ENCODE data around the gene BANF2.
"Not testable (repeated sequence)": the region's sequence is repeated elsewhere in the genome, so short reads cannot be mapped to it uniquely, and the experiment has no call there.

Gene BANF2

DNA sequence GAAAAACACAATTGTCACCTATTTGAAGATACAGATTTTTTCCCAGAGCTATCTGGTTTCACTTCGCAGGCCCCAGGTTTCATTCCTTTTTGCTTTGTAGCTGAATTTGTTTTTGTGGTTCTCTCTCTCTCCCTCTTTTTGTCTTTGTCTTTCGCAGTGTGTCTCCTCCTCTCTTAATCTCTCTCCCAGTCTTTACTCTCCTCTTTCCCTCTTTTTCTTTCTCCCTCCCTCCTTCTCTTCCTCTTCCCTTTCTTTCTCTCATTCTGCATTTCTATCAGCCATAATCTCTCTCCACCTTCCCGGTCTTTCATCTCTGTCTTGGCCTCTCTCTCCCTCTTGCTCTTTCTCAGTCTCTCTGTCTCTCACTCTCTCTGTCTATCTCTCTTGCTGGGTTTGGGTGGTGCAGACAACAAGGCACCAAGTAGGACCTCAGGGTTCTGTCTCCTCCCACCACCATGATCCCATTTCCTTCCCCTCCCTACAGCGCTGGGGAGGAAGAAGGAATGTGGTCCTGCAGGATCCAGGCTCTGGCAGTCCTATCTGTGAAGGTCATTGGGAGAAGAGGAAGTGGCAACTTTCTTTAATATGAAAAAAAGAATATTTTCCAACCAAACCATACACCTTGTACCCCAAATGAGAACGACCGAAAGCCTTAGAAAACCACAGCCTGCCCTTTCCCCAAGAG lies 63.2 kb downstream of the BANF2 start:
- H3K9me3 ChIP-seq (ENCODE audit: control insufficient read depth in 2 of 2, low read length in 2 of 2): peaks cover 3 to 7% of the 10 kb centered on the region in 2 donors
- no peak overlapping the region for H3K4me3 ChIP-seq (ENCODE audit: low read length in 2 of 2)
- no peaks in the 10 kb centered on the region for H3K36me3 ChIP-seq (ENCODE audit: control insufficient read depth in 2 of 2, insufficient read depth in 2 of 2, low read length in 2 of 2)
- no peak overlapping the region for H3K9ac ChIP-seq (ENCODE audit: low read length in 2 of 2)
- H3K4me1 ChIP-seq (ENCODE audit: control insufficient read depth, insufficient read depth, low read length): peaks cover 3% of the 10 kb centered on the region
- peaks cover 0 to 5% of the 10 kb centered on the region in 2 donors for H3K27me3 ChIP-seq (ENCODE audit: control insufficient read depth in 1 of 2, insufficient read depth in 2 of 2, low read length in 2 of 2)
- H3K27ac ChIP-seq (ENCODE audit: low read length): no peak overlapping the region

DNA sequence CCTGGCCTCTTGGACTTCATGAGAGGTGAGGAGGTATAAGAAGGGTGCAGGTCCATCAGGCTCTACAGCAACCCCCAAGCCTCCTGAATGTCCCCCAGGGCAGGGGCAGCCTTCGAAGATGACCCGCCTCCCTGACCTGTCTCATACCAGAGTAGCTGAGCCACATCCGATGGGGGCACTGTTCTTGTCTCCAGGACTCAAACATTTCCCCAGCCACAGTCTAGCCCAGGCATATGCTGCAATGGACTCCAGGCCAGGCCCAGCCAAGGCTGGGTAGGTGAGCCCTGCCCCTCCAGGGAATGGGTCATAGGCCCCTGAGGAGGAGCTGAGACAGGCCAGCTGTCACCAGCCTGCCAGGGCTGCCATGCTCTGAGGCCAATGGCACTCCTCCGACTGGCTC lies 65.3 kb downstream of the BANF2 start:
- H3K4me3 ChIP-seq (ENCODE audit: low read length in 2 of 2): no peak overlapping the region
- H3K9ac ChIP-seq (ENCODE audit: low read length in 2 of 2): no peak overlapping the region
- no peaks in the 10 kb centered on the region for H3K36me3 ChIP-seq (ENCODE audit: control insufficient read depth in 2 of 2, insufficient read depth in 2 of 2, low read length in 2 of 2)
- no peak overlapping the region for H3K27ac ChIP-seq (ENCODE audit: low read length)
- H3K4me1 ChIP-seq (ENCODE audit: control insufficient read depth, insufficient read depth, low read length): peaks cover 3% of the 10 kb centered on the region
- H3K9me3 ChIP-seq (ENCODE audit: control insufficient read depth in 2 of 2, low read length in 2 of 2): peaks cover 0 to 3% of the 10 kb centered on the region in 2 donors
- peaks cover 0 to 5% of the 10 kb centered on the region in 2 donors for H3K27me3 ChIP-seq (ENCODE audit: control insufficient read depth in 1 of 2, insufficient read depth in 2 of 2, low read length in 2 of 2)

DNA sequence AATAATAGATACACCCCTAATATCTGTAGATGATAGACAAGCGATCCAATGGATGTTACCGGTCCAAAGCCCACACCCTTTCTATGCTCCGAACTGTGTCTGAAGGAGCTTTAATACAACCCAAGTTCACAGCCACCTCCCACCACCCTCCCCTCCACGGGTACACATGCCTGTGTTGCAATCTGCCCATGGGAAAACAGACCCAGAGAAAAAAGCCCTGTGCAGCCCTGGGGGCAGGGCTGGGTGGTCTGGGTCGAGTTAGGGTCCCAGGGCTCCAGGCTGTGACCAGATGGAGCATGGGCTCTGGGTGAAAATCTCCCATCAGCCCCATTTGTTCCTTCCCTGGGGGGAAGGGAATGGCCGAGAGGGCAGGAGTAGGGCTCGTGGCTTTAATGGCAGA lies 65.8 kb downstream of the BANF2 start:
- Histone ChIP-seq H3K27ac (ENCODE audit: low read length) (no peak overlapping the region), H3K36me3 (ENCODE audit: control insufficient read depth in 2 of 2, insufficient read depth in 2 of 2, low read length in 2 of 2) (no peaks in the 10 kb centered on the region), H3K27me3 (ENCODE audit: control insufficient read depth in 1 of 2, insufficient read depth in 2 of 2, low read length in 2 of 2) (peaks cover 0 to 5% of the 10 kb centered on the region in 2 donors), H3K4me3 (ENCODE audit: low read length in 2 of 2) (no peak overlapping the region), H3K4me1 (ENCODE audit: control insufficient read depth, insufficient read depth, low read length) (peaks cover 3% of the 10 kb centered on the region), H3K9ac (ENCODE audit: low read length in 2 of 2) (no peak overlapping the region), H3K9me3 (ENCODE audit: control insufficient read depth in 2 of 2, low read length in 2 of 2) (peaks cover 0 to 3% of the 10 kb centered on the region in 2 donors)

DNA sequence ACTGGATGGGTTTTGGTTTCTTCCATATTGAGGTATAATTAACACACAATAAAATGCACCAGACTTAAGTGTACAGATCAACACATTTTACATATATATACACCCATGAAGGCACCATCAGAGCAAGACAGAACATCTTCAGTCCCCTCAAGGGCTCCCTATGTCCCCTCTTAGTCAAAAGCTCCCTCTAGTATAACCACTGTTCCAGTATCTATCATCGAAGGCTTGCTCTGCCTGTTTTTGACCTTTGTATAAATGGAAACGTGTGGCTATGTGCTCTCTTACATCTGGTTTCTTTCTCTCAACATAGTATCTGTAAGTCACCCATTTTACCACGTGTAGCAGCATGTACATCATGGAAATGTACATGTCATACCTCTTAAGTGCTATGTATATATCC lies 66.5 kb downstream of the BANF2 start:
- H3K27me3 ChIP-seq (ENCODE audit: control insufficient read depth in 1 of 2, insufficient read depth in 2 of 2, low read length in 2 of 2): peaks cover 0 to 5% of the 10 kb centered on the region in 2 donors

DNA sequence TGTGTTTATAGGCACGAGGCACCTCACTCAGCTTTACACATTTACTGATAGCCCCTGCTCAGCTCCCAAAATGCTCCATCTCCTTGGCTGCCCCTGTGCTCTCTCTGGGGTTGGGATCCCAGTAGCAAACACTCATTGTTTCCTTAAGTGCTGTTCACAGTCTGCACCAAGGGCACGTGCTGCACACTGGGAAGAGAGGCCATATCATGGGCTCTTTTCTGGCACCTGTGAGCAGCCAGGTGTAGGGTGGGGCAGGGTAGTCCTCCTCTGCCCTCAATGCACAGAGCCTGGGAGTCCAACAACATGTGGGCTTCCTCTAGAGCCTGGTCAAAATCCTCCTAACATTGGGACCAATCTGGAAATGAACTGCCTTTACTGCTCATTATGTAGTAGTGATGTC lies 67.9 kb downstream of the BANF2 start:
- no peaks in the 10 kb centered on the region for H3K36me3 ChIP-seq (ENCODE audit: control insufficient read depth in 2 of 2, insufficient read depth in 2 of 2, low read length in 2 of 2)
- H3K9ac ChIP-seq (ENCODE audit: low read length in 2 of 2): no peak overlapping the region
- no peak overlapping the region for H3K27ac ChIP-seq (ENCODE audit: low read length)
- peaks cover 0 to 5% of the 10 kb centered on the region in 2 donors for H3K27me3 ChIP-seq (ENCODE audit: control insufficient read depth in 1 of 2, insufficient read depth in 2 of 2, low read length in 2 of 2)
- peaks cover 0 to 3% of the 10 kb centered on the region in 2 donors for H3K9me3 ChIP-seq (ENCODE audit: control insufficient read depth in 2 of 2, low read length in 2 of 2)
- H3K4me3 ChIP-seq (ENCODE audit: low read length in 2 of 2): no peak overlapping the region
- no peaks in the 10 kb centered on the region for H3K4me1 ChIP-seq (ENCODE audit: control insufficient read depth, insufficient read depth, low read length)

More for the DNA sequence above, 66.5 kb downstream of the BANF2 start:
- H3K4me3 ChIP-seq (ENCODE audit: low read length in 2 of 2): no peak overlapping the region
- peaks cover 3% of the 10 kb centered on the region for H3K4me1 ChIP-seq (ENCODE audit: control insufficient read depth, insufficient read depth, low read length)
- H3K9me3 ChIP-seq (ENCODE audit: control insufficient read depth in 2 of 2, low read length in 2 of 2): peaks cover 0 to 3% of the 10 kb centered on the region in 2 donors
- no peak overlapping the region for H3K27ac ChIP-seq (ENCODE audit: low read length)
- no peaks in the 10 kb centered on the region for H3K36me3 ChIP-seq (ENCODE audit: control insufficient read depth in 2 of 2, insufficient read depth in 2 of 2, low read length in 2 of 2)
- H3K9ac ChIP-seq (ENCODE audit: low read length in 2 of 2): no peak overlapping the region

DNA sequence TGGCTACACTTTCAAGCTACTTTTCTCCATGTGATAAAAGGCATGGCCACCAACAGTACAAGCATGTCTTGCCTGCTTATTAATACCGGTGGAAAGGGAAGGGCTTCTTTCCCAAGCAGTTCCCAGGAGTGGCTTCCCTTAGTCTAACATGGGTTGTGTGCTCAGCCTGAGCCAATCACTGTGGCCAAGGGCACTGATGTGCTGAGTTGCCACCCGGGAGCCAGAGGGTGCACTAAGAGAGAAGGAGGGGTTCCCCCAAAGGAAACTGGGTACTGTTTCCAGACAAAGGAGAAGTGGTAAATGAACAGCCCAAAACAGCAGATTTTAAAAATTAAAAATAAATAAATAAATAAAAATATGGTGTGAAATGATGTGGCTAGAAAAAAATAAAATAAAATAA lies 68.5 kb downstream of the BANF2 start:
- Histone ChIP-seq H3K9ac (ENCODE audit: low read length in 2 of 2) (no peak overlapping the region), H3K27ac (ENCODE audit: low read length) (no peak overlapping the region), H3K9me3 (ENCODE audit: control insufficient read depth in 2 of 2, low read length in 2 of 2) (peaks cover 0 to 3% of the 10 kb centered on the region in 2 donors), H3K27me3 (ENCODE audit: control insufficient read depth in 1 of 2, insufficient read depth in 2 of 2, low read length in 2 of 2) (peaks cover 0 to 5% of the 10 kb centered on the region in 2 donors), H3K4me1 (ENCODE audit: control insufficient read depth, insufficient read depth, low read length) (no peaks in the 10 kb centered on the region), H3K4me3 (ENCODE audit: low read length in 2 of 2) (no peak overlapping the region), H3K36me3 (ENCODE audit: control insufficient read depth in 2 of 2, insufficient read depth in 2 of 2, low read length in 2 of 2) (no peaks in the 10 kb centered on the region)

DNA sequence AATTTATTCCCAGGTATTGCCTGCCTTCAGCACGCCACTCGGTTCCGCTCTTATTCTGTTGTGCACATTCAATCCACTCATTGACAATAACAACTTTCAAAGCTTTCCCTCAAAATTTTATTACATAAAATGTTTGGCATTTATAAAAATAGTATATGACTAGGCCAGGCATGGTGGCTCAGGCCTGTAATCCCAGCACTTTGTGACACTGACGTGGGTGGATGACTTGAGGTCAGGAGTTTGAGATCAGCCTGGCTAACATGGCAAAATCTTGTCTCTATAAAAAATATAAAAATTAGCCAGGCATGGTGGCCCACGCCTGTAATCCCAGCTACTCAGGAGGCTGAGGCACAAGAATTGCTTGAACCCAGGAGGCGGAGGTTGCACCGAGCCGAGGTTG lies 70.0 kb downstream of the BANF2 start:
- H3K4me1 ChIP-seq (ENCODE audit: control insufficient read depth, insufficient read depth, low read length); H3K27ac ChIP-seq (ENCODE audit: low read length); H3K9me3 ChIP-seq (ENCODE audit: control insufficient read depth in 2 of 2, low read length in 2 of 2); H3K36me3 ChIP-seq (ENCODE audit: control insufficient read depth in 2 of 2, insufficient read depth in 2 of 2, low read length in 2 of 2); H3K4me3 ChIP-seq (ENCODE audit: low read length in 2 of 2); H3K9ac ChIP-seq (ENCODE audit: low read length in 2 of 2); H3K27me3 ChIP-seq (ENCODE audit: control insufficient read depth in 1 of 2, insufficient read depth in 2 of 2, low read length in 2 of 2): not testable (repeated sequence)

DNA sequence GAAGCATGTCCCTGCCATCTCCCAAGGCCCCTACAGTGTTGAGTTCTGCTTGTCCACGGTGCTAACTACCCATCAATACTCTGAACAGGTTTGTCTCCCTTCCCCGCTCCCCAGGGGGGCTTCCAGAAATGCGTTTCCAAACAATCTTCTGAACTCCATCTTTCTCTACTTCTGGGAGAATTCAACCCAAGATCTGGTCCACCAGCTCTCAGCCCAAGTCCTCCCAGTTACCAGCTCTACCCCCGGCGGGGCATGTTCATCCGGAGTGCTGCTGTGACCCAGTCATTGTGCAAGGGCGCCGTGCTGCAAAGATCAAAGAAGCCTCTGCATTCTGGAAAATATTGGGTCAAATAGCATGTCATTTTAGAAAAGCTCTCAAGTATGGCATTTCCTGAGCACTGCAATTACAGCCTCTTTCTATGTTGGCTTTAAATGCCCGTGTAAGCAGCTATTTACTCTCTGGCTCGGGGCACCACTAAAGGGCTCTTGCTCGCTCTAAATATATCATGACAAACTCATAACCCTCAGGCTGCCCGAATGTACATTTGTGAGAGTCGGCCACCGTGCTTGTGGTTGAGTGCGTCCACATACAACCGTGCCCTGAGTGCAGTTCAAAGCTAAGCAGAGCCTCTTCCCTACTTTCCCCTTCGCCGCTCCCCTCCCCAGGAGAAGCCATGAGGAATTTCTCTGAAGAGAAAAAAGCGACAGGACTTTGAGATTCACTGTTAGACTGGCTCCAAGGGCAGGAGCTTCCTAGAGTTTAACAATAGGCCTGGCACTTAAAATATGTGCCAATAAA lies 71.6 kb downstream of the BANF2 start:
- Histone ChIP-seq H3K9ac (ENCODE audit: low read length in 2 of 2) (no peak overlapping the region), H3K27ac (ENCODE audit: low read length) (no peak overlapping the region), H3K4me1 (ENCODE audit: control insufficient read depth, insufficient read depth, low read length) (no peaks in the 10 kb centered on the region), H3K27me3 (ENCODE audit: control insufficient read depth in 1 of 2, insufficient read depth in 2 of 2, low read length in 2 of 2) (peaks cover 0 to 2% of the 10 kb centered on the region in 2 donors), H3K4me3 (ENCODE audit: low read length in 2 of 2) (no peak overlapping the region), H3K36me3 (ENCODE audit: control insufficient read depth in 2 of 2, insufficient read depth in 2 of 2, low read length in 2 of 2) (no peaks in the 10 kb centered on the region), H3K9me3 (ENCODE audit: control insufficient read depth in 2 of 2, low read length in 2 of 2) (no peaks in the 10 kb centered on the region)

DNA sequence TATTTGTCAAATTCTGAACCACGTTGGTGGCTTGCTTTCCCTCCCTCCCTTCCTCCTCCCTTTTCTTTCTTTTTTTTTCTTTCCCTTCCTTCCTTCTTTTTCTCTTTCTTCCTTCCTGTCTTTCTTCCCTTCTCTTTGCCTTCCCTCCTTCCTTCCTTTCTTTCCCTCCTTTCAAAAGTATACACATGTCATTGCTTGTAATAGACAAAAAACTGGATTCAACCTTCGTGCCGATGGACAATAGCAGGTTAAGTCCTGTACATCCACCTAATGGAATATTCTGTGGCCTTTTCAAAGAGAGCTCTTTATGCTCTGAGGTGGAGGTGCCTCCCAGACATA lies 72.2 kb downstream of the BANF2 start:
- Histone ChIP-seq H3K9ac (ENCODE audit: low read length in 2 of 2) (no peak overlapping the region), H3K36me3 (ENCODE audit: control insufficient read depth in 2 of 2, insufficient read depth in 2 of 2, low read length in 2 of 2) (no peaks in the 10 kb centered on the region), H3K9me3 (ENCODE audit: control insufficient read depth in 2 of 2, low read length in 2 of 2) (no peaks in the 10 kb centered on the region), H3K4me3 (ENCODE audit: low read length in 2 of 2) (no peak overlapping the region), H3K27me3 (ENCODE audit: control insufficient read depth in 1 of 2, insufficient read depth in 2 of 2, low read length in 2 of 2) (no peaks in the 10 kb centered on the region), H3K27ac (ENCODE audit: low read length) (no peak overlapping the region), H3K4me1 (ENCODE audit: control insufficient read depth, insufficient read depth, low read length) (no peaks in the 10 kb centered on the region)

DNA sequence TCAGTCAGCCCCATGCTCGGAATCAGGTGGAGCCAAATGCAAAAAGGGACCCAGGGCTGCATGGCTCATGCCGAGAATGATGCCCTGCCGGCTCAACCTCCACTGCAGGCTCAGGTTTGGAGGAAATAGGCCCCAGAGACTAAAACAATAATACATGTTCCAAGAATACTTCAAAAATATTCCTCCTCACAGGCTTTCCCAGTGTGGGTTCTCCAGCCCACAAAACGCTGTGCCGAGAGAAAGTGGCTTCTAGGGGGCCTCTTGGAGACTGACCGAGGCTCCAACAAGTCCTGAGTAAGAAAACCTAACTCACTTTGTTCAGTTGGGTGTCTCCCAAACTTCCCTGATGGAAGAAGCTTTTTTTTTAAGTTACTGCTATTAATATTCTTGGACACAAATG lies 73.9 kb downstream of the BANF2 start:
- Histone ChIP-seq H3K36me3 (ENCODE audit: control insufficient read depth in 2 of 2, insufficient read depth in 2 of 2, low read length in 2 of 2) (no peaks in the 10 kb centered on the region), H3K4me1 (ENCODE audit: control insufficient read depth, insufficient read depth, low read length) (no peaks in the 10 kb centered on the region), H3K27me3 (ENCODE audit: control insufficient read depth in 1 of 2, insufficient read depth in 2 of 2, low read length in 2 of 2) (no peaks in the 10 kb centered on the region), H3K9ac (ENCODE audit: low read length in 2 of 2) (no peak overlapping the region), H3K9me3 (ENCODE audit: control insufficient read depth in 2 of 2, low read length in 2 of 2) (no peaks in the 10 kb centered on the region), H3K27ac (ENCODE audit: low read length) (no peak overlapping the region), H3K4me3 (ENCODE audit: low read length in 2 of 2) (no peak overlapping the region)

DNA sequence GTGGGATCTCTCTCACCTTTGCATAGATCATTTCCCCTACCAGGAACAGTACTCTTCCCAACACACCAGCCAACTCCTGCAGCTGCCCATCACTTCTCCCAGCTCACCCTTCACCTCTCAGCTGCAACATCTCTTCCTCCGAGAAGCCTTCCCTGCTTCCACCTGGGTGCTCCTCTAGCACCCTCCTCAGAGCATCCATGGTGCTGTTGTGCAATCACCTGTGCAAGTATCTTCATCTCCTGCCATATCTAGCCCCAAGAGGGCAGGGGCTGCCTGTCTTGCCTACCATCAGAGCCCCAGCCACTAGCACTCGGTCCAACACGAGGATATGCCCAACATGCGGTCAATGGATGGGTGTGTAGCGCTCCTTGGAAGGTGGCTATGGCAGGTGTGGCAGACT lies 75.8 kb downstream of the BANF2 start:
- Histone ChIP-seq H3K4me3 (ENCODE audit: low read length in 2 of 2) (no peak overlapping the region), H3K4me1 (ENCODE audit: control insufficient read depth, insufficient read depth, low read length) (no peaks in the 10 kb centered on the region), H3K27me3 (ENCODE audit: control insufficient read depth in 1 of 2, insufficient read depth in 2 of 2, low read length in 2 of 2) (no peaks in the 10 kb centered on the region), H3K27ac (ENCODE audit: low read length) (no peak overlapping the region), H3K9me3 (ENCODE audit: control insufficient read depth in 2 of 2, low read length in 2 of 2) (no peaks in the 10 kb centered on the region), H3K36me3 (ENCODE audit: control insufficient read depth in 2 of 2, insufficient read depth in 2 of 2, low read length in 2 of 2) (no peaks in the 10 kb centered on the region), H3K9ac (ENCODE audit: low read length in 2 of 2) (no peak overlapping the region)

Data from stomach smooth muscle (tissue), 2 donors.